GM12864 (cell line): ENCODE data around the gene MARCHF3.
"Not testable (repeated sequence)": the region's sequence is repeated elsewhere in the genome, so short reads cannot be mapped to it uniquely, and the experiment has no call there.

ENCODE experiments used
- DNase-seq: peaks from one replicate; pipeline ENCODE4 v3.0.0-alpha.2; 2011; ENCODE audit warnings: low read depth
- H3K4me3 ChIP-seq: 2 replicates; pipeline ENCODE4 v1.5.1; 2011; ENCODE audit warnings: mild to moderate bottlenecking, low read depth, low read length, control low read depth
- CTCF ChIP-seq: IDR thresholded peaks from 2 replicates; pipeline ENCODE4 v1.5.1; 2011; ENCODE audit warnings: low read depth, mild to moderate bottlenecking, moderate library complexity, low read length, control low read depth, inconsistent platforms; ENCODE audit errors: missing control alignments

MARCHF3 gene

GRCh38 chr5:126914801-126915436 is 115.4 kb downstream of the MARCHF3 start:
- no peak for TF ChIP-seq CTCF
- no peak for DNase-seq
- no peak overlapping the region for H3K4me3 ChIP-seq

- no peak for DNase-seq
- no peak overlapping the region for H3K4me3 ChIP-seq
- TF ChIP-seq CTCF, result no peak
These were observed 117.7 kb downstream of the MARCHF3 start for GRCh38 chr5:126912616-126913200.

- DNase-seq, result no peak
- no peak overlapping the region for H3K4me3 ChIP-seq
- no peak for TF ChIP-seq CTCF
These were observed 118.4 kb downstream of the MARCHF3 start for GRCh38 chr5:126911986-126912385.

GRCh38 chr5:126909856-126910255 is 120.5 kb downstream of the MARCHF3 start:
- no peak for DNase-seq
- H3K4me3 ChIP-seq, result no peak overlapping the region
- TF ChIP-seq CTCF, result no peak

- not testable (repeated sequence) for DNase-seq, H3K4me3 ChIP-seq
These were observed 126.0 kb downstream of the MARCHF3 start for GRCh38 chr5:126904407-126904806.

GRCh38 chr5:126900796-126901195 is 129.6 kb downstream of the MARCHF3 start:
- no peak for TF ChIP-seq CTCF
- DNase-seq, result no peak
- no peak overlapping the region for H3K4me3 ChIP-seq

- H3K4me3 ChIP-seq, result no peak overlapping the region
- no peak for DNase-seq
- TF ChIP-seq CTCF, result no peak
These were observed 130.9 kb downstream of the MARCHF3 start for GRCh38 chr5:126899476-126899875.
